GM12874 (cell line): Measurements from ENCODE around the gene MTHFD2.

Experiments
- TF ChIP-seq, protein P1 (sequence below): IDR thresholded peaks from 2 replicates; pipeline ENCODE4 v1.5.1; 2011; ENCODE audit warnings: low read depth, mild to moderate bottlenecking, control low read depth, low read length, moderate library complexity; ENCODE audit not compliant: insufficient read depth

MTHFD2 gene

DNA sequence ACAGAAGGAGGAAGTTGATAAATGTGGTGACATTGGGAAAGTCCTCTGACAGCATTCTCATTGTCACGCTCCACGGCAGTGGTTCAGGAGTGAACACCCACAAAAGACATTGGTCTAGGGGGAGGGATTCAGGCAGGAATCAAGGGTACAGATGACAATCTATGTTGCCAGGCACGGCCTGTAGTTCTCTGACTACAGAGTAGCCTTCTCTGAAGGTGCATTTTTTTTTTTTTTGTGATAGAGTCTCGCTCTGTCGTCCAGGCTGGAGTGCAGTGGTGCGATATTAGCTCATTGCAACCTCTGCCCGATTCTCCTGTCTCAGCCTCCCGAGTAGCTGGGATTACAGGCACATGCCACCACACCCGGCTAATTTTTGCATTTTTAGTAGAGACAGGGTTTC, 12.4 kb upstream of the MTHFD2 start:
- TF ChIP-seq, protein P1, sequence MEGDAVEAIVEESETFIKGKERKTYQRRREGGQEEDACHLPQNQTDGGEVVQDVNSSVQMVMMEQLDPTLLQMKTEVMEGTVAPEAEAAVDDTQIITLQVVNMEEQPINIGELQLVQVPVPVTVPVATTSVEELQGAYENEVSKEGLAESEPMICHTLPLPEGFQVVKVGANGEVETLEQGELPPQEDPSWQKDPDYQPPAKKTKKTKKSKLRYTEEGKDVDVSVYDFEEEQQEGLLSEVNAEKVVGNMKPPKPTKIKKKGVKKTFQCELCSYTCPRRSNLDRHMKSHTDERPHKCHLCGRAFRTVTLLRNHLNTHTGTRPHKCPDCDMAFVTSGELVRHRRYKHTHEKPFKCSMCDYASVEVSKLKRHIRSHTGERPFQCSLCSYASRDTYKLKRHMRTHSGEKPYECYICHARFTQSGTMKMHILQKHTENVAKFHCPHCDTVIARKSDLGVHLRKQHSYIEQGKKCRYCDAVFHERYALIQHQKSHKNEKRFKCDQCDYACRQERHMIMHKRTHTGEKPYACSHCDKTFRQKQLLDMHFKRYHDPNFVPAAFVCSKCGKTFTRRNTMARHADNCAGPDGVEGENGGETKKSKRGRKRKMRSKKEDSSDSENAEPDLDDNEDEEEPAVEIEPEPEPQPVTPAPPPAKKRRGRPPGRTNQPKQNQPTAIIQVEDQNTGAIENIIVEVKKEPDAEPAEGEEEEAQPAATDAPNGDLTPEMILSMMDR, result no peak

DNA sequence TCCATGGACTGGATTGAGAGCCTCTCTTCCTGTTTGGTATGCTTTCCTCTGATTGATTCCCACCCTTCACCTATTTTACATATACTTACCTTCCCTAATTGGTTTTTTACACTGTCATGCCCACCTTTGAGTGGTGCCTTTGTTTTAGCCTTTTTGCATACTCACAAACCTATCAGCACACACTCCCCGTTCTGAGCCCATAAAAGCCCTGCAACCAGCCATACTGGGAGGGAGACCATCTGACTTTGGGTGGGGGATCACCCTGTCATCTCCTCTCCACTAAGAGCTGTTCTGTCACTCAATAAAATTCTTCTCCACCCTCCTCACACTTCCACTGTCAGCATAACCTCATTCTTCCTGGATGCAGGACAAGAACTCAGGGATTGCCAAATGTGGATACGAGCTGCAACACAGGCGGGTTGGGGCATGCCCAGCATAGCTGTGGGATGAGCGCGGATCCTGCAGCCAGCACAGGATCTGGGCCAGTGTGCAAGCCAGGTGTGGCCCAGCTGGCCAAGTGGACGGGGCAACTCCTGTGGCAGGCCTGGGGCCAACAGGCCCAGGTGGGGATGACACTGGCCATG, 10.3 kb upstream of the MTHFD2 start:
- TF ChIP-seq, protein P1, result no peak

DNA sequence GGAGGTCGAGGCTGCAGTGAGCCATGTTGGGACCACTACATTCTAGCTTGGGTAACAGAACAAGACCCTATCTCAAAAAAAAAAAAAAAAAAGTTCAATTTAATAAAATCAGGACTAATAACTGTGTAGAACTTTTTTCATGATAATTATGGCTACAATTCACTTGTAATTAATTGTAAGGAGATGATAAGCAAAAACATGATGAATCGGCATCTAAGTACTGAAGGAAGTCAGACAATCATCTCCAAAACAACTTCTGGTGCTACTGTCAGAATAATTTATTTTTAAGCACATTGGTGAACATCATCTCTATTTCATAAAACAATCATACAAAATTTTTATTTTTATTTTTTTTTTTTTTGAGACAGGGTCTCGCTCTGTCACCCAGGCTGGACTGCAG, 9.7 kb upstream of the MTHFD2 start:
- TF ChIP-seq, protein P1, result no peak

DNA sequence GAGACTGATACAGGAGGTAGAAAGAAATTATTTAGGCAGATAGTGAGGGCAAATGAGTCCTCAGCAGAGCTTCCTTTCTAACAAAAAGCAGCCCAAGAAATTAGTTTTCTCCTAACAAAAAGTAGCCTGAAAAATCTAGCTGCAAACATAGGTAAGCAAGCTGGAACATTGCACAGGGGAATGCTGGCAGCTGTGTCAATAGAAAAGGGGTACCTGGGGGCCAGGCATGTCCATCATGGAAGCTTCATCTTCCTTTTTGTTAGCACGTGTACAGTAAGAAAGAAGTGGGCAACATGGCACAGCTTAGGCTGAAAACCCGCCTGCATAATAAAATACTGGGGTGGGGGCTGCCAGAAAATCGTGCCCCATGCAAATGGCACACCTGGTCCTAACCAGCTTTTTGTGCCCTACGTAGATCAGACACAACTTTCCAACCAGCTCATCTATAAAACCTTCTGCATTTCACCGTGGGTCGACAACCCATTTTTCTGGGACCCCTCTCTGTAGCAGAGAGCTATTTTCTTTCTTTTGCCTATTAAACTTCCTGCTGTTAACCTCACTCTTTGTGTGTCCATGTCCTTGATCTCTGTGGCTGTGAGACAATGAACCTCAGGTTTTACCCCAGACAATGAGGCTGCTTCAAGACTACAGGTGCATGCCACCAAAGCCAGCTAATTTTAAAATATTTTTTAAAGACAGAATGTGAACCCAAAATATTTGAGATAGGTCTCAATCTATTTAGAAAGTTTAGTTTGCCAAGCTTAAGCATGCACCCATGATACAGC, 6.6 kb upstream of the MTHFD2 start:
- TF ChIP-seq, protein P1, result no peak

DNA sequence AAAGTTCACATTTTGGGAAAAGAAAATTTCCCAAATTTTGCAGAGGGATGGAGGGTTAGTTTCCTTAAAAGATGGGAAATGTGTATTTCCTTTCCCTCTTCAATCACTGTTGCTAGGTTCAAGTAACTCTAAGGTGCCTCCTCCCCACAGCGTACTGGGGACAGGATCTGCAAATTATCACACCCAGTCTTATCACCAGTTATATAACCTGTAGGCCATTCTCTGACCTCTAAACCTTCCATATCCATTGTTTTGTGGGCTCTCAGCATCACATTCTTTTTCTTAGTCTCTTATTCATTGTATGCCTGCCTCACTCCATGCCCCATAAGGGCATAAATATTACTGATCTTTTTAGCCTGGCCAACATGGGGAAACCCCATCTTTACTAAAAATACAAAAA, 3.6 kb upstream of the MTHFD2 start:
- TF ChIP-seq, protein P1, result no peak

DNA sequence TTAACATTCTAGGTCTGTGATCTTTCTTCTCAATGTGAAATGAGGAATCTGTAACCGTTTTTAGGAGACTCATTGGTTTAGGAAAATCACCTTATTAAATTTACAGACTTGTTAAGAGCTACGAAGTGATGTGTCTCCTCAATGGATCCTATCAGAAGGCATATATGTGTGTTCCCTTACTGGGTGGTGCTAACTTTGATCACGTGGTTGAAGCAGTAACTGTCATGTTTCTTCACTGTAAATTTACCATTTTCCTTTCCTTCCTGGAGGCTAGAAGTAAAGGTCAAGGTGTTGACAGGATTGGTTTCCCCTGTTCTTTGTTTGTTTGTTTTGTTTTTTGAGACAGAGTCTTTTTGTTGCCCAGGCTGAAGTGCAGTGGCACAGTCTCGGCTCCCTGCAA, 1.4 kb upstream of the MTHFD2 start:
- TF ChIP-seq, protein P1, result no peak

DNA sequence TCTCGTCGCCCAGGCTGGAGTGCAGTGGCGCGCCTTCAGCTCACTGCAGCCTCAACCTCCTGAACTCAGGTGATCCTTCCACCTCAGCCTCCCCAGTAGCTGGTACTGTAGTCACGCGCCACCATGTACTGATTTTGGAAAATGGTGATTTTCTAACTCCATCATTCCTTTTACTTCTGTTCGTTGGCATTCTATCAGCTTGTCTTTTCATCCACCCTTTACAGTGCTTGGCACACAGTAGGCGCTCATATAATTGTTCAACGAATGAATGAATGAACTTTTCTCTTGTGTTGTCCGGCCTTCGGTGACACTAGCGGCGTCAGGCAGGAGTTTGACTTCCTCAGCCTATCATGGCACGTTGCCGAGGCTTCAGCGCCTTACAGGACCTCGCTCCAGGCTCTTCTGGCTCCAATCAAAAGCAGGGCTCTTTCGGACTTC, 373 bp upstream of the MTHFD2 start:
- TF ChIP-seq, protein P1, result no peak
